GM12878 (cell line): ENCODE results near the gene CFAP20. TPM values are rescaled to one million over a fixed set of nuclear protein-coding genes. Genes with fewer than 3 reads are reported as not detected.
"Not testable (repeated sequence)": the region's sequence is repeated elsewhere in the genome, so short reads cannot be mapped to it uniquely, and the experiment has no call there.

ENCODE experiments used
- ATAC-seq: fragments of 200-7000 bp; cut with Tn5 transposase; 3 replicates; pipeline ENCODE4 v1.9.1; 2020; ENCODE audit warnings: mild to moderate bottlenecking, moderate library complexity
- BruUV-seq: library from RNA; stranded (reverse); fragments of 400-500 nt; replicated peaks from 2 replicates; lab custom pipeline; 2021; lab: Mats Ljungman, UMichigan
- CTCF ChIA-PET: fragments of 300-600 bp; sonication (Branson Sonifier 250); formaldehyde crosslinking; extraction: SDS; loops from one replicate; lab custom pipeline; 2021; ENCODE audit warnings: inconsistent platforms; lab: Yijun Ruan, JAX
- POLR2A ChIA-PET: fragments of 350-600 bp; formaldehyde crosslinking; extraction: SDS; loops from one replicate; lab custom pipeline; 2021; ENCODE audit warnings: inconsistent platforms; lab: Charles Lee
- RAD21 ChIA-PET: fragments of 300-600 bp; sonication (Branson Sonifier 250); formaldehyde crosslinking; loops from one replicate; lab custom pipeline; 2023; ENCODE audit warnings: antibody characterized with exemption; ENCODE audit not compliant: unreplicated experiment; lab: Charles Lee
- SMC1A ChIA-PET: fragments of 300-600 bp; sonication (Branson Sonifier 250); formaldehyde crosslinking; loops from one replicate; lab custom pipeline; 2023; ENCODE audit not compliant: unreplicated experiment, uncharacterized antibody; lab: Charles Lee
- DNase-seq: peaks from one replicate; pipeline ENCODE4 v3.0.0-alpha.2; 2011; ENCODE audit warnings: low read depth, low spot score
- FAIRE-seq: peaks from 3 replicates; lab custom pipeline; 2011; peaks lifted over from hg19 to GRCh38; lab: Jason Lieb, UNC
- H2AFZ ChIP-seq: 2 replicates; pipeline ENCODE4 v1.6.0; 2011; ENCODE audit warnings: low read depth, low read length, control low read depth; ENCODE audit not compliant: control insufficient read depth
- H3K27ac ChIP-seq: 2 replicates; pipeline ENCODE4 v1.5.1; 2011; ENCODE audit warnings: control low read depth; ENCODE audit not compliant: control insufficient read depth, insufficient read depth
- H3K27me3 ChIP-seq, 2 experiments: replicated peaks in 1 of 2; 2 replicates each; pipeline versions ENCODE4 v1.6.0 to v1.6.1; 2011; ENCODE audit warnings: low read length in 1 of 2; ENCODE audit not compliant: control insufficient read depth in 2 of 2, insufficient read depth in 2 of 2
- H3K36me3 ChIP-seq, 2 experiments: 2 replicates each; pipeline ENCODE4 v1.5.1; 2011; ENCODE audit warnings: low read length in 1 of 2; ENCODE audit not compliant: control insufficient read depth in 2 of 2, insufficient read depth in 2 of 2
- H3K4me1 ChIP-seq: 2 replicates; pipeline ENCODE4 v1.6.1; 2011; ENCODE audit warnings: mild to moderate bottlenecking, low read length, moderate library complexity, mixed read lengths; ENCODE audit not compliant: control insufficient read depth, insufficient read depth
- H3K4me2 ChIP-seq: 2 replicates; pipeline ENCODE4 v1.6.0; 2011; ENCODE audit warnings: control low read depth; ENCODE audit not compliant: control insufficient read depth, insufficient read depth
- H3K4me3 ChIP-seq: fragments of 200-600 bp; sonication (generic); 2 replicates; pipeline ENCODE4 v1.5.1; 2016
- H3K79me2 ChIP-seq: 2 replicates; pipeline ENCODE4 v1.6.0; 2011; ENCODE audit warnings: low read length; ENCODE audit not compliant: control insufficient read depth, insufficient read depth
- H3K9ac ChIP-seq: 2 replicates; pipeline ENCODE4 v1.8.0; 2011; ENCODE audit warnings: low read length, control low read depth, mixed read lengths; ENCODE audit not compliant: control insufficient read depth, insufficient read depth
- H3K9me3 ChIP-seq: replicated peaks from 3 replicates; pipeline ENCODE4 v1.5.1; 2011; ENCODE audit warnings: mild to moderate bottlenecking, low read length; ENCODE audit not compliant: control insufficient read depth, insufficient read depth
- H4K20me1 ChIP-seq: 2 replicates; pipeline ENCODE4 v1.6.0; 2011; ENCODE audit not compliant: control insufficient read depth, insufficient read depth
- TAF1 ChIP-seq: IDR thresholded peaks from 2 replicates; pipeline ENCODE4 v1.6.1; 2011; ENCODE audit warnings: mild to moderate bottlenecking, low read depth, low read length, borderline replicate concordance
- WGBS: methylation state at CpG from one replicate; pipeline ENCODE4 v1.1.6; 2016; ENCODE audit warnings: low lambda C conversion rate; ENCODE audit not compliant: insufficient replicate concordance, insufficient coverage; ENCODE audit errors: missing lambda C conversion rate; 5-methylcytosine and 5-hydroxymethylcytosine counted together
- in situ Hi-C: fragments of 300-500 bp; cut with MboI; formaldehyde crosslinking; loops from 9 replicates; pipeline ENCODE4 v1.14.3; 2018; ENCODE audit warnings: mixed read lengths
- intact Hi-C: fragments of 100-400 bp; cut with micrococcal nuclease; formaldehyde crosslinking; loops from one replicate; pipeline ENCODE4 v1.14.2; 2022; ENCODE audit not compliant: unreplicated experiment
- polyA plus RNA-seq, 11 experiments: library from polyadenylated mRNA; depleted of rRNA in 4 of 11; unstranded in 6 of 11; stranded (reverse) in 5 of 11; fragments of >200 nt; fragmentation: Nextera tagmentation in 4 of 11; fragmentation: Illumina TruSeq in 1 of 11; extraction: Ambion mirVana in 4 of 11; extraction: Trizol in 1 of 11; gene quantifications; 1 replicate in 1 of 11; 2 replicates in 10 of 11; pipeline versions ENCODE4 v1.2.1 to v1.2.3, GENCODE V29; 2011 to 2016; ENCODE audit warnings: inconsistent platforms in 2 of 11, missing spikeins in 2 of 11, low read depth in 1 of 11
- total RNA-seq, 4 experiments: library from RNA; depleted of rRNA in 3 of 4; stranded (reverse); fragments of >200 nt in 3 of 4; fragmentation: Illumina TruSeq in 1 of 4; extraction: Trizol in 1 of 4; gene quantifications; 2 replicates each; pipeline versions ENCODE4 v1.2.1 to v1.2.3, GENCODE V29; 2013 to 2021

The CFAP20 gene
- total and polyA plus RNA-seq, 10 of the 15 experiments (the other 5 are each of a cell fraction or from before 2014, with no cell fraction given) = 10.9 to 61.7 (median 46.2) TPM

DNA sequence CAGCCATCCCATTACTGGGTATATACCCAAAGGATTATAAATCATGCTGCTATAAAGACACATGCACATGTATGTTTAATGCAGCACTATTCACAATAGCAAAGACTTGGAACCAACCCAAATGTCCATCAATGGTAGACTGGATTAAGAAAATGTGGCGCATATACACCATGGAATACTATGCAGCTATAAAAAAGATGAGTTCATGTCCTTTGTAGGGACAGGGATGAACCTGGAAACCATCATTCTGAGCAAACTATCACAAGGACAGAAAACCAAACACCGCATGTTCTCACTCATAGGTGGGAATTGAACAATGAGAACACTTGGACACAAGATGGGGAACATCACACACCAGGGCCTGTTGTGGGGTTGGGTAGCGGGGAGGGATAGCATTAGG, 38.8 kb downstream of the CFAP20 start:
- FAIRE-seq, POLR2A ChIA-PET, H3K4me2 ChIP-seq, H3K79me2 ChIP-seq, ATAC-seq, CTCF ChIA-PET, DNase-seq, H3K9me3 ChIP-seq, intact Hi-C loops, H3K27me3 ChIP-seq, H3K36me3 ChIP-seq, H3K4me3 ChIP-seq, H3K9ac ChIP-seq, H4K20me1 ChIP-seq, H3K27ac ChIP-seq, in situ Hi-C loops, BruUV-seq, H2AFZ ChIP-seq, H3K4me1 ChIP-seq, SMC1A ChIA-PET: not testable (repeated sequence)
- 88% methylated on average over 3 of the region's 3 CpGs for WGBS
- RAD21 ChIA-PET = interaction anchor here (1.0 kb wide), 1 partner anchor 31 kb away, joined by 3 read pairs; no protein-coding TSS in a partner anchor

DNA sequence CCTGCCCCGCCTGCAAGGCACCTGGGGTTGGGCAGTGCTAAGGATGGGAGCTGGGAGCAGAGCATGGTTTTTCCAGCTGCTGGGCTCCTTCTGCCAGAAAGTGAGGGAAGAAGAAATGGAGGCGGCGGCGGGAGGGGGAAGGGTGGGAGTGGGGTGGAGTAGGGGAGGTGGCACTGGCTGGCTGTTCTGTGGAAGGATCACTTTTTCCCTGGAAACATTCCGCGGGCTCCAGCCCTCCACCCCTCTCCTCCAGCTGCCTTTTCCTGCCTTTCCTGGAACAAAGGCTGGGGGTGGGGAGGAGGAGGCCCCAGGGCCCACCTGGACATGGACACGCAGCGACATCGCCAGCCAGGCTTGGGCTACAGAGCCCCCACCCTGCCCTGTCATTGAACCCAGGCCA, 41.1 kb downstream of the CFAP20 start:
- in situ Hi-C loops = no loop called here
- H3K79me2 ChIP-seq = no peaks in the 10 kb centered on the region
- H3K4me3 ChIP-seq = no peak overlapping the region
- no peak overlapping the region for H2AFZ ChIP-seq
- H3K27me3 ChIP-seq = no peaks in the 10 kb centered on the region
- intact Hi-C loops = no loop called here
- H3K4me2 ChIP-seq = no peak overlapping the region
- BruUV-seq = no TSS peak
- H3K36me3 ChIP-seq = no peaks in the 10 kb centered on the region
- FAIRE-seq = no peak
- no peak for DNase-seq
- ChIA-PET CTCF (no interaction called here), RAD21 (no interaction called here), SMC1A (no interaction called here), POLR2A (no interaction called here)
- H3K27ac ChIP-seq = no peak overlapping the region
- H3K4me1 ChIP-seq = no peaks in the 10 kb centered on the region
- H4K20me1 ChIP-seq = no peaks in the 10 kb centered on the region
- H3K9me3 ChIP-seq = no peaks in the 10 kb centered on the region
- TF ChIP-seq TAF1 = no peak
- no peak for ATAC-seq
- H3K9ac ChIP-seq = no peak overlapping the region
- WGBS = 83% methylated on average over 4 of the region's 9 CpGs
